22Rv1 (cell line): ENCODE data around the gene CEP128.

ENCODE experiments used
- ZFX ChIP-seq: fragments of 450-650 bp; IDR thresholded peaks from 2 replicates; pipeline ENCODE4 v1.6.1; 2017; ENCODE audit warnings: antibody characterized with exemption, borderline replicate concordance
- TF ChIP-seq, protein P1 (sequence below): fragments of 450-650 bp; IDR thresholded peaks from 2 replicates; pipeline ENCODE4 v1.5.1; 2017; ENCODE audit warnings: mild to moderate bottlenecking

DNA sequence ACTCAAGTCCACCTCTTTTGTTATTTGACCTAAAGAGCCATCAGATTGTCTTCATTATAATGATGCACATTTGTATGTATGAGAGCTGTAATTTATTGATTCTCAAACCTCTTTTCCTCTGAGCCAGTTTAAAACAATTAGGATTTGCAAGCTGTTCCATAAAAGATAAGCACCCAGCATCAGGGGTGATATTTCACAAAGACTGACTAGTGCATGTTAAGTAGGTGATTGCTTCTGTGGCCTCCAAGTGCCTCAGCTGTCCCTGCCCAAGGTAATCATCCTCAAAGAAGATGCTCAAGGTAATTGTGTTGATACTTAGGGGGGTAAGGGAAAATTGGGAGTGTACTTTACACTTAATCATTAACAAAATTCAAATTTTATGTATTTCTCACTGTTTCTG is 18.2 kb downstream of the CEP128 start:
- TF ChIP-seq, protein P1, sequence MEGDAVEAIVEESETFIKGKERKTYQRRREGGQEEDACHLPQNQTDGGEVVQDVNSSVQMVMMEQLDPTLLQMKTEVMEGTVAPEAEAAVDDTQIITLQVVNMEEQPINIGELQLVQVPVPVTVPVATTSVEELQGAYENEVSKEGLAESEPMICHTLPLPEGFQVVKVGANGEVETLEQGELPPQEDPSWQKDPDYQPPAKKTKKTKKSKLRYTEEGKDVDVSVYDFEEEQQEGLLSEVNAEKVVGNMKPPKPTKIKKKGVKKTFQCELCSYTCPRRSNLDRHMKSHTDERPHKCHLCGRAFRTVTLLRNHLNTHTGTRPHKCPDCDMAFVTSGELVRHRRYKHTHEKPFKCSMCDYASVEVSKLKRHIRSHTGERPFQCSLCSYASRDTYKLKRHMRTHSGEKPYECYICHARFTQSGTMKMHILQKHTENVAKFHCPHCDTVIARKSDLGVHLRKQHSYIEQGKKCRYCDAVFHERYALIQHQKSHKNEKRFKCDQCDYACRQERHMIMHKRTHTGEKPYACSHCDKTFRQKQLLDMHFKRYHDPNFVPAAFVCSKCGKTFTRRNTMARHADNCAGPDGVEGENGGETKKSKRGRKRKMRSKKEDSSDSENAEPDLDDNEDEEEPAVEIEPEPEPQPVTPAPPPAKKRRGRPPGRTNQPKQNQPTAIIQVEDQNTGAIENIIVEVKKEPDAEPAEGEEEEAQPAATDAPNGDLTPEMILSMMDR = no peak
- no peak for TF ChIP-seq ZFX
